HepG2 (cell line): ENCODE measurements around the gene STMN3. TPM values are rescaled to one million over a fixed set of nuclear protein-coding genes. Genes with fewer than 3 reads are reported as not detected.

Experiments used
- ATF7 ChIP-seq, 2 experiments: fragments of 450-650 bp in 1 of 2; sonication (generic) in 1 of 2; formaldehyde crosslinking in 1 of 2; IDR thresholded peaks; 2 replicates each; pipeline versions ENCODE4 v1.4.0 to v1.6.1; 2016 to 2020; ENCODE audit warnings: antibody characterized with exemption in 1 of 2, mild to moderate bottlenecking in 1 of 2, missing genetic modification reagents in 1 of 2
- CAMTA2 ChIP-seq: sonication (generic); formaldehyde crosslinking; IDR thresholded peaks from 2 replicates; pipeline ENCODE4 v1.4.0; 2020; ENCODE audit warnings: mild to moderate bottlenecking, missing genetic modification reagents, borderline replicate concordance
- GFI1 ChIP-seq: sonication (generic); formaldehyde crosslinking; IDR thresholded peaks from 2 replicates; pipeline ENCODE4 v1.5.0; 2020; ENCODE audit warnings: missing genetic modification reagents, mild to moderate bottlenecking, borderline replicate concordance
- GTF2F1 ChIP-seq: fragments of 150-350 bp; IDR thresholded peaks from 2 replicates; pipeline ENCODE4 v1.6.1; 2014; ENCODE audit warnings: low read length
- HDAC2 ChIP-seq: sonication (generic); formaldehyde crosslinking; IDR thresholded peaks from 2 replicates; pipeline ENCODE4 v1.4.0; 2020; ENCODE audit warnings: missing genetic modification reagents
- IRX3 ChIP-seq: sonication (generic); formaldehyde crosslinking; IDR thresholded peaks from 2 replicates; pipeline ENCODE4 v1.8.1; 2023; ENCODE audit warnings: mild to moderate bottlenecking, low read depth, missing genetic modification reagents, borderline replicate concordance
- JARID2 ChIP-seq: sonication (generic); formaldehyde crosslinking; IDR thresholded peaks from 2 replicates; pipeline ENCODE4 v1.8.1; 2023; ENCODE audit warnings: missing genetic modification reagents, inconsistent platforms; ENCODE audit not compliant: insufficient replicate concordance
- MAFK ChIP-seq, 2 experiments: IDR thresholded peaks in 1 of 2; conservative IDR thresholded peaks in 1 of 2; 2 replicates each; pipeline ENCODE4 v1.6.1; 2011; ENCODE audit warnings: improper control_type of control experiment in 2 of 2, low read length in 2 of 2
- MBD4 ChIP-seq: IDR thresholded peaks from 2 replicates; pipeline ENCODE4 v1.6.1; 2012; ENCODE audit warnings: low read length, inconsistent platforms, borderline replicate concordance
- MTF2 ChIP-seq: sonication (generic); formaldehyde crosslinking; IDR thresholded peaks from 2 replicates; pipeline ENCODE4 v1.5.0; 2020; ENCODE audit warnings: missing genetic modification reagents, borderline replicate concordance
- MXD1 ChIP-seq: sonication (generic); formaldehyde crosslinking; IDR thresholded peaks from 2 replicates; pipeline ENCODE4 v1.4.0; 2020; ENCODE audit warnings: mild to moderate bottlenecking, missing genetic modification reagents
- MXD4 ChIP-seq: IDR thresholded peaks from 2 replicates; pipeline ENCODE4 v1.6.1; 2016; ENCODE audit warnings: mild to moderate bottlenecking, missing biosample characterization, missing genetic modification reagents
- NFYB ChIP-seq: sonication (generic); formaldehyde crosslinking; IDR thresholded peaks from 2 replicates; pipeline ENCODE4 v1.4.0; 2020; ENCODE audit warnings: missing genetic modification reagents
- PITX1 ChIP-seq: sonication (generic); formaldehyde crosslinking; IDR thresholded peaks from 2 replicates; pipeline ENCODE4 v1.5.1; 2020; ENCODE audit warnings: mild to moderate bottlenecking, missing genetic modification reagents
- RBM22 ChIP-seq: fragments of 200-400 bp; formaldehyde crosslinking; optimal IDR thresholded peaks from 2 replicates; pipeline ENCODE3; 2017; ENCODE audit warnings: mild to moderate bottlenecking, low read length, moderate library complexity
- SIN3A ChIP-seq: IDR thresholded peaks from 2 replicates; pipeline ENCODE4 v1.6.1; 2011; ENCODE audit warnings: low read depth, mild to moderate bottlenecking, control low read depth, low read length, borderline replicate concordance
- SP1 ChIP-seq, 2 experiments: fragments of 450-650 bp in 1 of 2; sonication (generic) in 1 of 2; formaldehyde crosslinking in 1 of 2; IDR thresholded peaks; 2 replicates each; pipeline versions ENCODE4 v1.4.0 to v1.6.1; 2016 to 2020; ENCODE audit warnings: missing genetic modification reagents in 1 of 2
- SP4 ChIP-seq: sonication (generic); formaldehyde crosslinking; IDR thresholded peaks from 2 replicates; pipeline ENCODE4 v1.8.1; 2023; ENCODE audit warnings: mild to moderate bottlenecking, missing genetic modification reagents
- TCF7L2 ChIP-seq: IDR thresholded peaks from 2 replicates; pipeline ENCODE4 v1.6.1; 2011; ENCODE audit warnings: mild to moderate bottlenecking, low read depth, low read length, moderate library complexity
- THAP11 ChIP-seq: IDR thresholded peaks from 2 replicates; pipeline ENCODE4 v1.6.1; 2016; ENCODE audit warnings: missing biosample characterization, missing genetic modification reagents
- ZBTB25 ChIP-seq: IDR thresholded peaks from 2 replicates; pipeline ENCODE4 v1.6.1; 2018; ENCODE audit warnings: missing genetic modification reagents
- ZFP90 ChIP-seq: sonication (generic); formaldehyde crosslinking; IDR thresholded peaks from 2 replicates; pipeline ENCODE4 v1.8.0; 2022; ENCODE audit warnings: missing genetic modification reagents, mild to moderate bottlenecking, inconsistent platforms, borderline replicate concordance
- ZNF17 ChIP-seq: sonication (generic); formaldehyde crosslinking; IDR thresholded peaks from 2 replicates; pipeline ENCODE4 v1.5.0; 2020; ENCODE audit warnings: mild to moderate bottlenecking, missing genetic modification reagents
- ZNF296 ChIP-seq: sonication (generic); formaldehyde crosslinking; conservative IDR thresholded peaks from 2 replicates; pipeline ENCODE4 v1.5.0; 2020; ENCODE audit warnings: mild to moderate bottlenecking, missing genetic modification reagents
- ZNF337 ChIP-seq: sonication (generic); formaldehyde crosslinking; IDR thresholded peaks from 2 replicates; pipeline ENCODE4 v1.5.1; 2020; ENCODE audit warnings: missing genetic modification reagents, low read depth, mild to moderate bottlenecking, borderline replicate concordance
- ZNF572 ChIP-seq: sonication (generic); formaldehyde crosslinking; IDR thresholded peaks from 2 replicates; pipeline ENCODE4 v1.5.1; 2020; ENCODE audit warnings: mild to moderate bottlenecking, missing genetic modification reagents
- ZNF775 ChIP-seq: sonication (generic); formaldehyde crosslinking; IDR thresholded peaks from 2 replicates; pipeline ENCODE4 v1.4.0; 2020; ENCODE audit warnings: missing genetic modification reagents, mild to moderate bottlenecking, moderate library complexity, borderline replicate concordance
- ZNF850 ChIP-seq: sonication (generic); formaldehyde crosslinking; conservative IDR thresholded peaks from 2 replicates; pipeline ENCODE4 v1.9.0; 2021; ENCODE audit warnings: mild to moderate bottlenecking, missing genetic modification reagents
- polyA plus RNA-seq, 8 experiments: library from polyadenylated mRNA; depleted of rRNA in 3 of 8; stranded (reverse) in 7 of 8; unstranded in 1 of 8; fragments of >200 nt; fragmentation: Illumina TruSeq in 4 of 8; extraction: Trizol in 4 of 8; gene quantifications; 2 replicates each; pipeline versions ENCODE4 v1.2.1 to v1.2.3, GENCODE V29; 2011 to 2016; ENCODE audit warnings: low read depth in 4 of 8, missing spikeins in 1 of 8, mixed read lengths in 1 of 8; ENCODE audit not compliant: insufficient read depth in 1 of 8
- total RNA-seq, 5 experiments: library from RNA; depleted of rRNA; stranded (reverse); fragments of >200 nt; fragmentation: Illumina TruSeq; extraction: Trizol; gene quantifications; 2 replicates each; pipeline ENCODE4 v1.2.3, GENCODE V29; 2016; ENCODE audit warnings: low read depth in 1 of 5
- TF ChIP-seq, protein P1 (sequence below): sonication (generic); formaldehyde crosslinking; IDR thresholded peaks from 2 replicates; pipeline ENCODE4 v1.9.0; 2021; ENCODE audit warnings: missing genetic modification reagents, mild to moderate bottlenecking, borderline replicate concordance
- TF ChIP-seq, protein P2 (sequence below): sonication (generic); formaldehyde crosslinking; IDR thresholded peaks from 2 replicates; pipeline ENCODE4 v1.4.0; 2020; ENCODE audit warnings: mild to moderate bottlenecking, missing genetic modification reagents

The STMN3 gene
- total and polyA plus RNA-seq, 2 of the 13 experiments (the other 11 are each of a cell fraction or from before 2014, with no cell fraction given): 21.0 to 48.3 TPM

DNA sequence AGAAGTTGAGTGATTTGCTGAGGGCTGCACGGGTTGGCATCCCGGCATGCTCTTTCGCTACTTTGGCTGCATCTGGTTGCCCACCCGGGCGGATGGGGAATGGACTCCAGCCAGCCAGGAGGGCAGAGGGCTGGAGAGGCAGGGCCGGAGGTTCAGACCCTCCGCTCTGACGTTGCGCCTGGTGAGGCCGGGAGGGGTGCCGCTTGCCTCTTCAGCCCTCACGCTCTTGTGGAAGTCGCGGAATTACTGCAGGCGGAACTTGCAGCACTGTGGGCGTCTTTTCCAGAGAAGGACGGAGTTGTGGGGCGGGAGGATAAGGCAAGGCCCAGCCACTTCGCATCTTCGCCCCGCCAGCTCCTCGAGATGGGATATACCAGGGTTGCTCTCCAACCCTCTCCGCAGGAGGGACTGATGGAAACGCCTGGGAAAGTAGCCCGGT lies 5.5 kb upstream of the STMN3 start (continued):
- TF ChIP-seq PITX1 (CRISPR knock-in tag) (0 out of 2 replicates have a peak, but pooled peaks have one; percentile 56), ZNF850 (CRISPR knock-in tag) (no peak), MXD4 (CRISPR knock-in tag) (no peak), MBD4 (no peak), JARID2 (CRISPR knock-in tag) (no peak), NFYB (CRISPR knock-in tag) (no peak), ZNF775 (CRISPR knock-in tag) (no peak), MTF2 (CRISPR knock-in tag) (no peak), MAFK (conservative IDR thresholded peaks at IDR 0.05 in 1 of 2, IDR thresholded peaks at IDR 0.05 in 1 of 2; ENCODE audit: low read length in 2 of 2) (no peak), THAP11 (0 out of 2 replicates have a peak, but pooled peaks have one; percentile 71), CAMTA2 (no peak; the same call in 1 of the 2 replicates), GTF2F1 (no peak), SIN3A (0 out of 2 replicates have a peak, but pooled peaks have one; percentile 5), ZNF572 (no peak), MXD1 (CRISPR knock-in tag) (peak; percentile 35; the same call in 1 of the 2 replicates), RBM22 (no peak), ZNF337 (CRISPR knock-in tag) (no peak), HDAC2 (CRISPR knock-in tag) (no peak), SP4 (0 out of 2 replicates have a peak, but pooled peaks have one; percentile 1), IRX3 (CRISPR knock-in tag) (no peak), TCF7L2 (no peak), SP1 (IDR thresholded peaks at IDR 0.05) (no peak), SP1 (CRISPR knock-in tag; IDR thresholded peaks at IDR 0.05) (no peak), ZBTB25 (CRISPR knock-in tag) (no peak), ZNF17 (CRISPR knock-in tag) (no peak; the same call in 1 of the 2 replicates), ZNF296 (CRISPR knock-in tag) (peak; percentile 68), ATF7 (IDR thresholded peaks at IDR 0.05) (no peak), ATF7 (CRISPR knock-in tag; IDR thresholded peaks at IDR 0.05) (no peak), GFI1 (CRISPR knock-in tag) (no peak), ZFP90 (CRISPR knock-in tag) (0 out of 2 replicates have a peak, but pooled peaks have one; percentile 0)
- TF ChIP-seq, protein P1, sequence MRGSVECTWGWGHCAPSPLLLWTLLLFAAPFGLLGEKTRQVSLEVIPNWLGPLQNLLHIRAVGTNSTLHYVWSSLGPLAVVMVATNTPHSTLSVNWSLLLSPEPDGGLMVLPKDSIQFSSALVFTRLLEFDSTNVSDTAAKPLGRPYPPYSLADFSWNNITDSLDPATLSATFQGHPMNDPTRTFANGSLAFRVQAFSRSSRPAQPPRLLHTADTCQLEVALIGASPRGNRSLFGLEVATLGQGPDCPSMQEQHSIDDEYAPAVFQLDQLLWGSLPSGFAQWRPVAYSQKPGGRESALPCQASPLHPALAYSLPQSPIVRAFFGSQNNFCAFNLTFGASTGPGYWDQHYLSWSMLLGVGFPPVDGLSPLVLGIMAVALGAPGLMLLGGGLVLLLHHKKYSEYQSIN: 0 out of 2 replicates have a peak, but pooled peaks have one; percentile 53
- TF ChIP-seq, protein P2, sequence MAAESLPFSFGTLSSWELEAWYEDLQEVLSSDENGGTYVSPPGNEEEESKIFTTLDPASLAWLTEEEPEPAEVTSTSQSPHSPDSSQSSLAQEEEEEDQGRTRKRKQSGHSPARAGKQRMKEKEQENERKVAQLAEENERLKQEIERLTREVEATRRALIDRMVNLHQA: no peak
